GM06990 (cell line): ENCODE data around the gene HDAC4.

Experiments used
- DNase-seq: peaks from one replicate; pipeline ENCODE4 v3.0.0-alpha.2; 2011; ENCODE audit not compliant: insufficient read length; ENCODE audit errors: extremely low read depth
- H3K27me3 ChIP-seq: replicated peaks from 2 replicates; pipeline ENCODE4 v1.6.0; 2011; ENCODE audit warnings: low read length; ENCODE audit not compliant: control insufficient read depth, insufficient read depth
- H3K36me3 ChIP-seq: 2 replicates; pipeline ENCODE4 v1.5.1; 2011; ENCODE audit warnings: low read length; ENCODE audit not compliant: control insufficient read depth, insufficient read depth
- H3K4me3 ChIP-seq: replicated peaks from 2 replicates; pipeline ENCODE4 v1.5.1; 2011; ENCODE audit warnings: low read depth, mild to moderate bottlenecking, control low read depth, low read length
- TF ChIP-seq, protein P1 (sequence below): IDR thresholded peaks from 2 replicates; pipeline ENCODE4 v1.5.1; 2011; ENCODE audit warnings: low read length, control low read depth, mild to moderate bottlenecking, inconsistent platforms; ENCODE audit not compliant: insufficient read depth, poor library complexity, severe bottlenecking

HDAC4 gene

DNA sequence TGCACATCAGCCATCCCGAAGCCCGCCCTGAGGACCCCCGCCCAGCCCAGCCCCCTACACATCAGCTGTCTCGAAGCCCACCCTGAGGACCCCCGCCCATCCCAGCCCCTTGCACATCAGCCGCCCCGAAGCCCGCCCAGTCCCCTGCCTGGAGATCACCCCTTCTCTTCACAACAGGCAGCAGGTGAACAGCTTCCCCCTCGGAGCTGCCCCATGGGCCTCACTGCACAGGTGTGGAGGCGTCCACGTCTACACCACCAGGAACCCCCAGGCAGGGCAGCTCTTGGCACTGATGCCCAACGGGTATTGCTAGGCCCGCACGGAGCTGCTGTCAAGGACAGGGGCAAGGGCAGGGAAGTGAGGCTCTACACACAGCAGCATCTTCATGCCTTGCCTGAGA, 137.6 kb downstream of the HDAC4 start:
- Histone ChIP-seq H3K4me3 (no peak overlapping the region), H3K27me3 (no peaks in the 10 kb centered on the region; the same call in 1 of the 2 replicates), H3K36me3 (no peaks in the 10 kb centered on the region)
- TF ChIP-seq, protein P1, sequence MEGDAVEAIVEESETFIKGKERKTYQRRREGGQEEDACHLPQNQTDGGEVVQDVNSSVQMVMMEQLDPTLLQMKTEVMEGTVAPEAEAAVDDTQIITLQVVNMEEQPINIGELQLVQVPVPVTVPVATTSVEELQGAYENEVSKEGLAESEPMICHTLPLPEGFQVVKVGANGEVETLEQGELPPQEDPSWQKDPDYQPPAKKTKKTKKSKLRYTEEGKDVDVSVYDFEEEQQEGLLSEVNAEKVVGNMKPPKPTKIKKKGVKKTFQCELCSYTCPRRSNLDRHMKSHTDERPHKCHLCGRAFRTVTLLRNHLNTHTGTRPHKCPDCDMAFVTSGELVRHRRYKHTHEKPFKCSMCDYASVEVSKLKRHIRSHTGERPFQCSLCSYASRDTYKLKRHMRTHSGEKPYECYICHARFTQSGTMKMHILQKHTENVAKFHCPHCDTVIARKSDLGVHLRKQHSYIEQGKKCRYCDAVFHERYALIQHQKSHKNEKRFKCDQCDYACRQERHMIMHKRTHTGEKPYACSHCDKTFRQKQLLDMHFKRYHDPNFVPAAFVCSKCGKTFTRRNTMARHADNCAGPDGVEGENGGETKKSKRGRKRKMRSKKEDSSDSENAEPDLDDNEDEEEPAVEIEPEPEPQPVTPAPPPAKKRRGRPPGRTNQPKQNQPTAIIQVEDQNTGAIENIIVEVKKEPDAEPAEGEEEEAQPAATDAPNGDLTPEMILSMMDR = no peak
- DNase-seq = no peak

DNA sequence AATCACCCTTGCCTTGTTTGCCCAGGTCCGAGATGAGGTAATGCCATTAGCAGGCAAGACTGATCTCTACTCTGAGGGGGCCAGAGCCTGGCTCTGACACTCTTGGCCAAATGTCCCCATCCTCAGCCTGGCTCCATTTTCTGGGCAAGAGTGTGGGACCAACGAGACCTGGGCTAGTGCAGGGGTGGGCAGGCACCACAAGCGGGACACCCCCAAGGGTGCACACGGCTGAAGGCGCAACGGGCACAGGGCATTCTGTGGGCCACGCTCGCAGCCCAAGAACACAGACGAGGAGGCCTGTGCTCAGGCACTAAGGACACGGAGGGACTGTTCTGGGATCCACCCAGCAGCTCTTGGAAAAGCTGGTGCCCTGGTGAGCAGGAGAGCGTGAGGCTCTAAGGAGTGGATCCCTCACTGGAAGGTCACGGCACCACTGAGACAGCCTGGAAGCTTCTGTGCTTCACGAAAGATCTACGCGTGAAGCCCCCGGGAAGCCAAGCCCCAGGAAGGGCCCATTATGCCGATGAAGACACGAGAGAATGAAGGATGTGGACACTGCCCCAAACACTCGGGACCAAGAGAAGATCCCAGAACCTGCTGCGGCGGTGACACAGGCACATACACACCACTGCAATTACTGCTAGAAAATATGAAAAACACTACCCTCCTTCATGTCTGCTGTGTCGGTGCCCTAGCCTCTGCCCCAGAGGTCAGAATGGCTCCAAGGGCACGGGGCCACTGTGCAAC, 138.2 kb downstream of the HDAC4 start:
- Histone ChIP-seq H3K4me3 (no peak overlapping the region), H3K27me3 (no peaks in the 10 kb centered on the region; the same call in 1 of the 2 replicates), H3K36me3 (no peaks in the 10 kb centered on the region)
- TF ChIP-seq, protein P1 = no peak
- no peak for DNase-seq

DNA sequence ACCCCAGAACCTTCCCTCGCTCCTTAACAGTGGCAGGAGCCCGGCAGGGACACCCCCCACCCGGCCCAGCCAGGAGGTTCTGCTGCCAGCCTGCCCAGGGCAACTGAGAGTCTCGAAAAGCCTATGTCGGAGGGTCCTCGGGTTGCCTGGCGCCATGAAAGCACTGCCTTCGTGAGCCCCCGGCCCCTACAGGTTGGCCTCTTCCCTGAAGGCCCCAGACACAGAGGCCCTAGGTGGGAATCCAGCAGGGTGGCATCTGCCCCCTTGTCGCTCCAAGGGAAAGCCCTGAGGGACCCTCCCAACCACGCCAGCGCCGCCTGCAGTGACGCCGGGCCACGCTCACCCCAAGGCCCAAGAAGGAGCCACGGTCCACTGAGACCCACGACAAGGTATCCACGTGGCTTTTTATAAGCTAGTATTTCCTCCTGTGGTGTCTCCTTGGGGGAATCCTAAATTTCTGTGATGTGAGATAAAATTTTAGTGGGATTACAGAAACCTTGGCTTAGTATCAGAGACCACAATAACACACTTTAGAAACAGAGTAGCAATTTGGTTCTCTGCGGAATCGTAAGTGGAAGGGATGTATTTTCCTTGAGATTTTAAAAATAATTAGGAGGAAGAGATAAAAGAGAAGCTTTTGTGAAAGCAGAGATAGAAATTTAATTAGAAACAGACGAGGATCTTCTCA, 138.9 kb downstream of the HDAC4 start:
- Histone ChIP-seq H3K4me3 (no peak overlapping the region), H3K27me3 (no peaks in the 10 kb centered on the region; the same call in 1 of the 2 replicates), H3K36me3 (no peaks in the 10 kb centered on the region)
- no peak for DNase-seq
- TF ChIP-seq, protein P1 = no peak

DNA sequence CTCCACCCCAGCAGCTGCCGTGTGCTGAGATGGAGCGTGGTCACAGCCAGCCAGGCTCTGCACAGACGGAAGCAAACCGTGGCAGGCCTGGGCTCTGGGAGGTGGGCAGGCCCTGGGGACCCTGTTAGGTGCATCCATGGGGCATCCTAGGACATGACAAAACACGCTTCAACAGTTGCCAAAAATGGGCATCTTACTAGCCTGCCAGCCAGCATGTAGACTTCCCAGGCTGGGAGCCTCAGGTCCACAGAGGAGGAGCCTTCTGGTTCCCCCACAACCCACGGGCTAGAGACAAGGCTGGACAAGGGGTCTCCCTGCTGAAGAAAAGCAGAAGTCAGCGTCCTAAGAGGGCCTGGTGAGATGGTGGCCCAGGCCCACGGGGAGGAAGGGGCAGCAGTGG, 139.5 kb downstream of the HDAC4 start:
- Histone ChIP-seq H3K36me3 (no peaks in the 10 kb centered on the region), H3K27me3 (no peaks in the 10 kb centered on the region; the same call in none of the 2 replicates), H3K4me3 (no peak overlapping the region)
- TF ChIP-seq, protein P1 = no peak
- no peak for DNase-seq

DNA sequence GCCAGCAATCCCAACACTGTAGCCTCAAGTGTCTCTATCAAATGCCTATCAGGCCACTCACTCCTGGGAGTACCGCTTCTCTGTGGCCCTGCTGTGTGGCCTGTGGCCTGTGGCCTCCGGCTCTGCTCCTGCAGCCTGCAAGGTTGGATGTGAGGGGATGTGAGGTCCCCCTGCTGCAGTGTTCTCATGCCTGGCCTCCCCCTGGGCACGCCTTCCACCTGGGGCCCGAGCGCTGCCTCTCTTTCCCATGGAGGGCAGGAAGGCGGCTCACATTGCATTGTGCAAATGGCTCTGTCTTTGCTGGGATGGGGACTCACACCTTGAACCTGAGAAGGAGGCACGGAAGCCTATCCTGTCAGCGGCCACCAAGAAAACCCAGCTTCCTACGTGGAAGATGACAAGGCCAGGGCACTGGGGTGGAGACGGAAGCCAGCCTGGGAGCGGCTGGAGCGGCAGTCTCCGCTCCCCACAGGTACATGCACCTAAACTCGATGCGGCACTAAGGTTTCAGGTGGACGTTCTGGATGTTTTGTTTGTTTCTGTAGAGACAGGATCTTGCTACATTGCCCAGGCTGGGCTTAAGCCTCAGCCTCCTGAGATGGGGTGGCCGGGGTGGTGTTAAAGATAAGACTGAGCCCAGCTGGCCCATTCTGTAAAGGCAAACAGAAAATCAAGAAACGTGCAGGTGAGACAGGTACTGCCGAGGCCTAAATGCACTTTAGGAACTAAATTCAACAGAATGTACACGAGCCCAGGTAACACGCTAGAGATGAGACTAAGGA, 140.1 kb downstream of the HDAC4 start:
- TF ChIP-seq, protein P1 = no peak

More for the DNA sequence above, 140.1 kb downstream of the HDAC4 start:
- Histone ChIP-seq H3K27me3 (no peaks in the 10 kb centered on the region; the same call in none of the 2 replicates), H3K4me3 (no peak overlapping the region), H3K36me3 (no peaks in the 10 kb centered on the region)
- DNase-seq = no peak
